CD1c-positive myeloid dendritic cell (primary cell): Measurements from ENCODE around the gene FMO1.
"Not testable (repeated sequence)": the region's sequence is repeated elsewhere in the genome, so short reads cannot be mapped to it uniquely, and the experiment has no call there.

Experiments
- DNase-seq: peaks from one replicate; pipeline ENCODE4 v3.0.0-alpha.2; 2016; ENCODE audit errors: extremely low spot score

The FMO1 gene

DNA sequence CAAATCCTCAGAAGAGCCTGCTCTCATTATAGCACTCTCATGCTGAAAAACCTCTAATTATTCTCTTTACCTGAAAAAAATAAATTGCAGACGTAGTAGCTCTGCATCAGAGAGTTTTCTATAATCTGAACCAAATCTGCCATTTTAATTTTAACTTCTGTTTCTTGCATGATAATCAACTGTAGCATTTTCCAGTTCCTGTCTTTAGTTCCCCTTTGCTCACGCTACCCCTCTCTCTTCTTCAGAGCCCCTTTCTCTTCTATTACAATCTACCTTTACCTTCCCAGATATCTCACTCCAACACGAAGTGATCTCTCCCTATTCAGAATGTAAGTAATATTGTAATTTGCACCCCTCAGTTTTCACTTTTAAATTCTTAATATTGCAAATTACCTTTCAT lies 31.4 kb downstream of the FMO1 start:
- DNase-seq, result no peak

DNA sequence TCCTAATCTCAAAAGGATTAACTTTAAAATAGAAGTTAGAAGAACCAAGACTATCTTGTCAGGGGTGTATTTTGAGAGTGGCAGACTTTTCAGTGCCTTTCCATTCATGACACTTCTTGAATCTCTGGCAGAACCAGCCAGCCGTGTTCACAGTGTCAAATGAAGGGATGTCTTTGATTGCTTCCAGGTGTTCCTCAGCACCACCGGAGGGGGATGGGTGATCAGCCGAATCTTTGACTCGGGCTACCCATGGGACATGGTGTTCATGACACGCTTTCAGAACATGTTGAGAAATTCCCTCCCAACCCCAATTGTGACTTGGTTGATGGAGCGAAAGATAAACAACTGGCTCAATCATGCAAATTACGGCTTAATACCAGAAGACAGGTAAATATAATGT lies 32.3 kb downstream of the FMO1 start:
- no peak for DNase-seq

DNA sequence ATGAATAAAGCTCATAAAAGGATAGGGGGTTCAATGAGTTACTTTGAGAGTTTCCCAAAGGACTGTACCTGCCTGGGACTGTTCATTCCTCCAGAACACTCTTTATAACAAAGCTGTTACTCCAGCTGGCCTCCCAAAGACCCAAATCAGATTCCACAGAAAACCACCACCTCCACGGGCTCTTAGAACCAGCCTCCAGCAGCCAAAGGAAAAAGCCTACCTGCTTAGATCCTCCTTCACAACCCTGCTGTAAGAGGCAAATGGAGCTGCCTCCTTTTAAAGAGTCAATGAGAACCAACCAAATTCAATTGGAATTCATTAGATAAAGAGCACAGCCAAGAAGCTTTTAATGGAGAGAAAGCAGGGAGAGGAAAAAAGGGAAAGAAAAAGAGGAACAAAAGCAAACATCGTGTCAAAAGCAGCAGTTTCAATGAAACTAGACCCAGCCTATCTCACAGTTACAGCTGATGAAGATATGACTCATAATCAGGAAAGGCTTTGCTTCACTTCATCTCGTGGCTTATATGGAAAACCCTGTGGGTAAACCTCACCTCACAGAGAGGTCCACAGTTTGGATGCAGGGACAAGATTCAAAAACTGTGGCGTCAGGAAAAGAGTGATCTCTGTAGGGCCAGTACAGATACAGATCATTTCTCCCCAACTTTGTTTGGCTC lies 37.9 kb downstream of the FMO1 start:
- DNase-seq, result peak; percentile 5

DNA sequence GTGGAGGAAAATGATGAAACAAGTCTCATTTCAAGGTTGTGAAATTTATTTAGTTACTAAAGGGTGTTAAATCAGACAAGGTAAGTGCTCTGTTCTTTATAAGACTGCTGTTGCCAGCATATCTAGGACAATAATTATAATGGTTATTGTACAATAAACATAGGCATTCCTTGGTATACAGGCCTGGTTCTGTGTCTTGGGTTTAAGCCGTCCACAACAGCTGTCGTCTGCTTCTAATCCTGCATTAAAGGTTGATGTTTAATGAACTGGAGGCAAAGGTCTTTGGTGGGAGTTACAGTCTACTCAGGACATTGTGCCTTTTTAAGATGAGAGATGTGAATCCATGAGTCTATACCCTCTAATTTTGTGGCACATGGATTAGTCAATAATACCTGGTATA lies 42.3 kb downstream of the FMO1 start:
- no peak for DNase-seq

DNA sequence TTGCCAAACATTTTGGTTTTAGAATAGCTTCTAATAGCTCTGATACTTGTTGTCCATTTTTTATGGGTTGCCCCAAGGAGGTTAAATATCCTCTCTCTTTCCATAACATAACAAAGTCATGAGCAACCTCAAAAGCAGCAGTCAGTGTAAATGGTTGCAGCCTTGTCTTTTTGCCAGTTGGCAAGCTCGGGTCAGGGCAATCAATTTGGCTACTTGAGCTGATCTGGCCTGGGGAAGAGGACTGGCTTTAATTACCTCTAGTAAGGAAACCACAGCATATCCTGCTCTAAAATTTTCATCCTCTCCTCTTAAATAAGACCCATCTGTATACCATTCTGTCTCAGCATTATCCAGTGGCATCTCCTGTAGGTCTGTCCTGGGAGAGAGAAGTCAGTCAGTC lies 44.5 kb downstream of the FMO1 start:
- DNase-seq, result no peak

DNA sequence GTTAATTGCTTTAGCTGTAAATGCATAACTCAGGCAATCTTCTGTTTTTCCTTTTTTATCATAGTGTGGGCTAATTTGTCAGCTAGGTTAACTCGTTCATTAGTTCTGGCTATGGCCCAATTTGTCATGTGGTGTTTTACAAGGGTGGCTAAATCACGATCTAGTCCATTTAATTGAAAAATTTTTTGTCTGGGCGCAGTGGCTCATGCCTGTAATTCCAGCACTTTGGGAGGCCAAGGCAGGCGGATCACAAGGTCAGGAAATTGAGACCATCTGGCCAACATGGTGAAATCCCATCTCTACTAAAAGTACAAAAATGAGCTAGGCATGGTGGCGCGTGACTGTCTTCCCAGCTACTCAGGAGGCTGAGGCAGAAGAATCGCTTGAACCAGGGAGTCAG lies 47.1 kb downstream of the FMO1 start:
- DNase-seq, result not testable (repeated sequence)

DNA sequence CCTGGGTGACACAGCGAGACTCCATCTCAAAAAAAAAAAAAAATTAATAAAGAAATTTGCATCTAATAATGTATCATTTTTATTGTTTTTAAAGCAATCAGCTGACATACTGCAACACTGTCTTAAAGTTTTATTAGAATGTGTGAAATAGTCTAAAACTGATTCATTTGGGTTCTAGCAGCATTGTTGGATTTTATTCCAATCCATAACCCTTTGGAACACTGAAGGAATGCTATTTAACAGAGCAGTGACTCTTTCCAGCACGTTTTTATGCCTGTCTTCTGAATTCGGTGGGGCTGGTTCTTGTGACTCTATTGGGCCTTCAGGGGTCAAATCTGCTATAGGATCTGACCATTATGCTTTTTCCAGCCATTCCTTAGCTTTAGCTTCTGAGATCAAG lies 47.5 kb downstream of the FMO1 start:
- no peak for DNase-seq

DNA sequence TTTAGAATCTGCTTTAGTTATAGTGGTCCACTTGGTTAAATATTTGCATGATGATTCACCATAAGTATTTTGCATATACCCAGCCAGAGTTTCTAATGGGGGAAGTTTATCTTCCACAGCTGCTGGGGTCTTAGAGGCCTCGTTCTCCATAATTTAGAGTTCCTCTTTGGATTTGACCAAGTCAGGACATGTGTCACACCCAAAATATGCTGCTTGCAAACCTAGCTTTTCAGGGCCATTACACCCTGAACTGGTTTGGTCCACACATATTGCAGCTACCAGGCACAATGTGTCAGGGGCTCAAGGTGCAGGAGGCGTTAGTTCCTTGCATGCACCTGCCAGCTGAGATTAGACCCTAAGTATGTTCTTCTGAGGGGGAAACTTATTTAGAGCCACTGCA lies 48.6 kb downstream of the FMO1 start:
- DNase-seq, result no peak

DNA sequence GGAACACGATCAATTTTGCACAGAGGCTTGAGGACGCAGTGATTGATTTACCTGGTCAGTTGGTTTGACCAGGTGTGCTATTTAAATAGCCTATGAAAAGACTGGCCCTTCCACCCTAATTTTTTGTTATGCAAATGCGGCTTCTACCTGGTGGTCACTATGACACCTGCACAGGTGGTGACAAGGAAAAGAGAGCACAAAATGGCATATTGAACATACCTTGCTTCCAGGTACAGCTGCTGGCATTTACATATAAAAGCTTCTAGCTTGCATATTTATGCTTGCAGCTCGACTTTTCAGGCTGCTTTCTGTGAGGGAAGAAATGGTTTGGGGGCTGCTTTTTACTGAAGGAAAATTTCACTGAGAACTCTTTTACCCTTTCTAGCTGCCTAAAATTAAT lies 50.4 kb downstream of the FMO1 start:
- no peak for DNase-seq

DNA sequence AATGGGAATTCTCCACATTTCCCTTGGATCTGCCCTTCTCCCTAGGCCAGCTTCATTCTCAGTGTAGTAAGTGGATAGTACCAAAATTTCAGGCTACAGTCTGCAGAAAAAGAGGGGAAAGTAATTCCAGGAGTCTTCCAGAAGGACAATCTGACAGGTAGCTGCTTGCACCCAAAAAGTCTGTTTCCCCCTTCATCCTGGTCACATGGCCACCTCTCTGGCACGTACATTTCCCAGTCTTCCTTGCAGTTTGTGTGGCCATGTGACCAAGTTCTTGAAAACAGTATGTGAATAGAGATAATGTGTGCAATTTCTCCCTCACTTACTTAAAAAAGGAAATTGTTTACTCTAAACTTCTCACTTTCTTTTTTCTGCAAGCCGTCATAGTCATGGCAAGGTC lies 51.0 kb downstream of the FMO1 start:
- DNase-seq, result no peak

DNA sequence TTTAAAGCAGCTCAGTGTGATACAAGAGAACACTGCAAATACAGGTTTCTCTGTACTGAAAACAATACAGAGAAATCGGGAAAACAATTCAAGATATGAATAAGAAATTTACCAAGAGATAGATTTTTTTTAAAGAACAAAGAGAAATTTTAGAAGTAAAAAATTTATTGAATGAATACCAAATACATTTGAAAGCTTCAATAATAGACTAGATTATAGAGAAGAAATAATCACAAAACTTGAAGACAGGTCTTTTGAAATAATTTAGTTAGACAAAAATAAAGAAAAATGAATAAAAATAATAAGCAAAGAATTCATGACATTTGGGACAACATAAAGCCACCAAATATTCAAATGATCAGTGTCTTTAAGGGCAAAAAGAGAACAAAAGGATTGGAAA lies 52.1 kb downstream of the FMO1 start:
- no peak for DNase-seq

DNA sequence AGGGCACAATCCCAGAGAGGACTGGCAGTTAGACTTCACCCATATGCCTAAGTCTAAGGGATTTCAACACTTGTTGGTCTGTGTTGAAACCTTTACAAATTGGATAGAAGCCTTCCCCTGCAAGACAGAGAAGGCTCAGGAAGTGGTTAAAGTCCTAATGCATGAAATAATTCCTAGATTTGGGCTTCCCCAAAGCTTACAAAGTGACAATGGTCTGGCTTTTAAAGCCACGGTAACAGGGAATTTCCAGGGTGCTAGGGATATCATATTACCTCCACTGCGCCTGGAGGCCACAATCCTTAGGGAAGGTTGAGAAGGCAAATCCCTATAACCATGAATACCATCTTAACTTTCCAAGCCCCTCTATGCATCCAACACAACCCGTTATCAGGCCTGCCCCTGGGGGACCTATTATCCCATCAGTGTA lies 62.4 kb downstream of the FMO1 start:
- DNase-seq, result no peak

DNA sequence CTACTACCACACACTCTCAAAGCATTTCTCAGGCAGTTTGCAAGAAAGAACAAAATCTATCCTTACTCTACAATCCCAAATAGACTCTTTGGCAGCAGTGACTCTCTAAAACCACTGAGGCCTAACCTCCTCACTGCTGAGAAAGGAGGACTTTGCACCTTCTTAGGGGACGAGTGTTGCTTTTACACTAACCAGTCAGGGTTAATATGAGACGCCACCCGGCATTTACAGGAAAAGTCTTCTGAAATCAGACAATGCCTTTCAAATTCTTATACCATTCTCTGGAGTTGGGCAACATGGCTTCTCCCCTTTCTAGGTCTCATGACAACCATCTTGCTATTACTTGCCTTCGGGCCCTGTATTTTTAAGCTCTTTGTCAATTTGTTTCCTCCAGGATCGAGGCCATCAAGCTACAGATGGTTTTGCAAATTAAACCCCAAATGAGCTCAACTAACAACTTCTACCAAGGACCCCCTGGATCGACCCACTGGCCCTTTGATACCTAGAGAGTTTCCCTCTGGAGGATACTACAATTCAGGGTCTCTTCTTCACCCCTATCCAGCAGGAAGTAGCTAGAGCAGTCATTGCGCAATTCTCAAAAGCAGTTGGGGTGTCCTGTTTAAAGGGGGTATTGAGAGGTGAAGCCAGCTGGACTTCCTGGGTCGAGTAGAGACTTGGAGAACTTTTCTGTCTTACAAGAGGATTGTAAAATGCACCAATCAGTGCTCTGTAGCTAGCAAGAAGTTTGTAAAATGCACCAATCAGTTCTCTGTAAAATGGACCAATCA lies 63.7 kb downstream of the FMO1 start:
- DNase-seq, result no peak

DNA sequence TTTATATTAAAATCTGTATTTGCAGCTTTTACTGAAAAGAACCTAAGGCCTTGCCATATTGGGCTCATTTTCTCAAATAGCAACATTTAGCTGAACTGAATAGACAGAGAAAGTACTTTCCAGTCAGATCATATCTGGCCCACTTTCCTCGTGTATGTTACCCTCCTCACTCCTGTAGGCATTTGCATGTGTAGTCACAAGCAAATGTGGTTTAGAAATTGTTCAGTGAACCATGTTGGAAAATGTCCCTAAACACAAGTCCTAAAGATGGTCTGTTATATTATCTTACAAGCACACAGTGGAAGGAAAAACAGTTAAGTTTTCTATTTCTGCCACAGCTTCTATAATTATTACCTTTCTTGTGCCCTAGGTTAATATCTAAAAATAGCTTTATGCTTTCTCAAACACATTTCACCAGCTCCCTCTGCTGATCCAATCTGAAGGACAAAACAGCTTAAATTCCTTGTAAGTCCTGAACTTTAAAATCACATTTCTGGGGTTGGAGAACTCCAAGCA lies 65.1 kb downstream of the FMO1 start:
- DNase-seq, result no peak

DNA sequence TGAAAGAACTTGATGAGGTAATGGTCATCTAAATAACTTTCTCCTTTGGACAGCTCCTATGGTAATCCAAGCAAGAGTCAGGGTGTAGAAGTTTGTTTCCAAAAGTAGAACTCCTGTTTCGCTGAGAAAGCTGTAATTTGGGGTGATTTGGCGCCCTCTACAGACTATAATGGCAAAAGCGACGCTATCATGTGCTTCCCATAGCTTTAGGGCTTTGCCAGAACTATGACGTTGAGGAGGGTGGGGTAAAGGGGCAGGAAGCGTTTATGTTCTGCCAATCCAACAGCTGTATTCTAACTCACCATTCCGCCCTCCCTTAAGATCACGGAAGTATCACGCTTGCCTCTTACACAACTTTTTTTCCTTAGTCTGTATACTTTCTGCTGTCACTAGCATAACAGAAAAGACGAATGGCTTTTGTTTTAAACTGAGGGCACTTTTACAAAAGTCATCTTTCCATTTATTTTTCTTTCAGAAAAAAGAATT lies 65.6 kb downstream of the FMO1 start, which contains the start of gene FMO4:
Gene FMO4 (plus strand): TSS at position 349 of the 486 bp plus-strand sequence. CDS start 5,643 bp downstream, outside the sequence.
- peak; percentile 97 for DNase-seq

DNA sequence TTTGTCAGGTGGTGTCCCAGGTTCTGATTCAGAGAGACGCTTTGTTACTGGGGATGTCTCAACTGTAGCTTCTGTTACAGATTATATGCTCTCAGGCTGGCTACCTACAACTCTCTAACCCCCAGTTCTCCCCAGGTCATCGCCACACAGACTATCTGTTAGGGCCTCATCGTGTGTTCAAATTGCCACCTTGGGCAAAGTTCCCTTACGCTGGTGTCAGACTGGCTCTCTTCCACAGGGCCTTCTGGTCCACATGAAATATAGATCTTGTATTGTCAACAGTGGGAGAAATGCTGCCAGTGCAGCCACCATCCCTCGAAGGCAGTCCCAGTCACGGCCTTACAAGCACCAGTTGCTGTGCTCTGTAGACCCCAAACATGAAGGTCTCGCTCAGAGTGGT lies 81.0 kb downstream of the FMO1 start:
- DNase-seq, result no peak

DNA sequence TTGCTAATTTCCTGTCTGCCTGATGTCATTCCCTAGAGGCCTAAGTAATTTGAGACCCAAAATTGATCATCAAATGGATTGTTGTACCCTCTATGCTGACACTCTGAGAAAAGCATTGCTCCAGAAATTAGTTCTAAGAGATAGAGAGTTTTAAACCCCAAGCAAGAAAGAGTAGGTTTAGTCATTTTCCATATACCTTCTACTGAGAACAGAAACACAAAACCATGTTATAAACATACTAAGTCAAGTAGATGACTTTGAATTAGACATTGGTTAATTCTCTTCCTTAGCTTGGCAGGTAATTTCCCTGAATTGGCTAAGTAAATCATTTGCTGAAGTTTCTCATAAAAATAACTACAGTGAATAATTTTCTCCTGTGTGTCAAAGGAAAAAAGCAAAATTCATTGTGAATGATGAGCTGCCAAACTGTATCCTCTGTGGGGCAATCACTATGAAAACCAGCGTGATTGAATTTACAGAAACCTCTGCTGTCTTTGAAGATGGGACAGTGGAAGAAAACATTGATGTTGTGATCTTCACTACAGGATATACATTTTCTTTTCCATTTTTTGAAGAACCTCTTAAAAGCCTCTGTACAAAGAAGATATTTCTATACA lies 85.8 kb downstream of the FMO1 start:
- no peak for DNase-seq
